GM21717 (cell line): Measurements from ENCODE around the gene ITGB1.
"Not testable (repeated sequence)": the region's sequence is repeated elsewhere in the genome, so short reads cannot be mapped to it uniquely, and the experiment has no call there.

Source experiments
- ATAC-seq: cut with Tn5 transposase; IDR thresholded peaks from one replicate; pipeline ENCODE4 v1.9.1; 2021; ENCODE audit warnings: mild to moderate bottlenecking, moderate library complexity; ENCODE audit not compliant: unreplicated experiment

Gene ITGB1

GRCh38 chr10:32980558-32981468 lies 22.8 kb upstream of the ITGB1 start:
- peak; percentile 98 for ATAC-seq

- ATAC-seq, result no peak
Measured at GRCh38 chr10:32980242-32980557, 22.2 kb upstream of the ITGB1 start.

GRCh38 chr10:32979719-32980118 lies 21.7 kb upstream of the ITGB1 start:
- ATAC-seq, result not testable (repeated sequence)

- no peak for ATAC-seq
Measured at GRCh38 chr10:32979041-32979440, 21.0 kb upstream of the ITGB1 start.

- not testable (repeated sequence) for ATAC-seq
Measured at GRCh38 chr10:32977846-32978809, 20.1 kb upstream of the ITGB1 start.

GRCh38 chr10:32976338-32976737 lies 18.3 kb upstream of the ITGB1 start:
- no peak for ATAC-seq

GRCh38 chr10:32972929-32973328 lies 14.9 kb upstream of the ITGB1 start:
- peak; percentile 61 for ATAC-seq

- ATAC-seq, result no peak
Measured at GRCh38 chr10:32972460-32972859, 14.4 kb upstream of the ITGB1 start.

- peak; percentile 41 for ATAC-seq
Measured at GRCh38 chr10:32971536-32972091, 13.6 kb upstream of the ITGB1 start.

GRCh38 chr10:32970910-32971309 lies 12.9 kb upstream of the ITGB1 start:
- ATAC-seq, result peak; percentile 73

- ATAC-seq, result no peak
Measured at GRCh38 chr10:32964270-32964669, 6.2 kb upstream of the ITGB1 start.

GRCh38 chr10:32963096-32963495 lies 5.1 kb upstream of the ITGB1 start:
- no peak for ATAC-seq

- no peak for ATAC-seq
Measured at GRCh38 chr10:32962521-32962920, 4.5 kb upstream of the ITGB1 start.

GRCh38 chr10:32961895-32962369 lies 3.9 kb upstream of the ITGB1 start:
- no peak for ATAC-seq

- no peak for ATAC-seq
Measured at GRCh38 chr10:32961343-32961894, 3.4 kb upstream of the ITGB1 start.

GRCh38 chr10:32960022-32960421 lies 2.0 kb upstream of the ITGB1 start:
- no peak for ATAC-seq

- peak; percentile 52 for ATAC-seq
Measured at GRCh38 chr10:32959006-32959920, 1.2 kb upstream of the ITGB1 start.

- ATAC-seq, result peak; percentile 10
Measured at GRCh38 chr10:32957341-32958084, 517 bp downstream of the ITGB1 start.
